OCI-LY7 (cell line): ENCODE measurements around the gene MTG1. TPM values are rescaled to one million over a fixed set of nuclear protein-coding genes. Genes with fewer than 3 reads are reported as not detected.

ENCODE experiments used
- BruUV-seq: library from RNA; stranded (reverse); fragments of 400-500 nt; replicated peaks from 2 replicates; lab custom pipeline; 2021; lab: Mats Ljungman, UMichigan
- CTCF ChIA-PET: fragments of 300-600 bp; sonication (Branson Sonifier 250); formaldehyde crosslinking; loops from one replicate; lab custom pipeline; 2022; ENCODE audit warnings: antibody characterized with exemption; ENCODE audit not compliant: unreplicated experiment; lab: Charles Lee
- POLR2A ChIA-PET: fragments of 300-600 bp; sonication (Branson Sonifier 250); formaldehyde crosslinking; loops from one replicate; lab custom pipeline; 2022; ENCODE audit warnings: antibody characterized with exemption; lab: Charles Lee
- DNase-seq: peaks from one replicate; pipeline ENCODE4 v3.0.0-alpha.2; 2015; ENCODE audit warnings: low spot score
- H2AFZ ChIP-seq: fragments of 200-600 bp; sonication (generic), shearing (Covaris generic); 2 replicates; pipeline ENCODE4 v1.6.1; 2014; ENCODE audit warnings: mild to moderate bottlenecking, antibody characterized with exemption, low read length, moderate library complexity
- H3K27ac ChIP-seq: fragments of 200-600 bp; sonication (generic); 2 replicates; pipeline ENCODE4 v1.5.1; 2014; ENCODE audit warnings: mixed run types, low read depth, mild to moderate bottlenecking, moderate library complexity, low read length, inconsistent platforms; ENCODE audit not compliant: poor library complexity, severe bottlenecking
- H3K36me3 ChIP-seq: fragments of 200-600 bp; sonication (generic); 2 replicates; pipeline ENCODE4 v1.6.1; 2014; ENCODE audit warnings: mild to moderate bottlenecking, antibody characterized with exemption, low read length, moderate library complexity, mixed read lengths; ENCODE audit not compliant: insufficient read depth
- H3K4me1 ChIP-seq: fragments of 200-600 bp; sonication (generic); 2 replicates; pipeline ENCODE4 v1.5.1; 2014; ENCODE audit warnings: mild to moderate bottlenecking, low read length; ENCODE audit not compliant: insufficient read depth, poor library complexity, severe bottlenecking
- H3K4me2 ChIP-seq: fragments of 200-600 bp; sonication (generic); 2 replicates; pipeline ENCODE4 v1.6.1; 2014; ENCODE audit warnings: mild to moderate bottlenecking, low read length
- H3K4me3 ChIP-seq: fragments of 200-600 bp; sonication (generic); 2 replicates; pipeline ENCODE4 v1.5.1; 2014; ENCODE audit warnings: mild to moderate bottlenecking, low read depth, low read length; ENCODE audit not compliant: poor library complexity, severe bottlenecking
- H3K79me2 ChIP-seq: fragments of 200-600 bp; sonication (generic); 2 replicates; pipeline ENCODE4 v1.6.1; 2016; ENCODE audit warnings: low read depth, mild to moderate bottlenecking, low read length, moderate library complexity, mixed read lengths; ENCODE audit not compliant: insufficient read depth
- H3K9me2 ChIP-seq: fragments of 200-600 bp; sonication (generic); 2 replicates; pipeline ENCODE4 v1.6.1; 2016; ENCODE audit warnings: mild to moderate bottlenecking, low read length, mixed read lengths; ENCODE audit not compliant: insufficient read depth
- H3K9me3 ChIP-seq: fragments of 200-600 bp; sonication (generic); 2 replicates; pipeline ENCODE4 v1.6.1; 2014; ENCODE audit warnings: mild to moderate bottlenecking, mixed run types, low read length, mixed read lengths
- H4K20me1 ChIP-seq: fragments of 200-600 bp; sonication (generic); 2 replicates; pipeline ENCODE4 v1.6.1; 2014; ENCODE audit warnings: mild to moderate bottlenecking, antibody characterized with exemption, low read length, moderate library complexity, mixed read lengths; ENCODE audit not compliant: insufficient read depth
- EZH2phosphoT487 ChIP-seq: fragments of 200-600 bp; sonication (generic); IDR thresholded peaks from 2 replicates; pipeline ENCODE4 v1.6.1; 2018; ENCODE audit warnings: low read depth, borderline replicate concordance, mild to moderate bottlenecking, mixed run types, antibody characterized with exemption, low read length, moderate library complexity, mixed read lengths
- intact Hi-C: fragments of 100-400 bp; cut with micrococcal nuclease; formaldehyde crosslinking; loops from one replicate; pipeline ENCODE4 v1.10.0; 2022; ENCODE audit not compliant: unreplicated experiment
- total RNA-seq, 2 experiments: library from RNA; depleted of rRNA in 1 of 2; stranded (reverse); fragments of >200 nt in 1 of 2; shearing (Covaris generic) in 1 of 2; gene quantifications; 2 replicates each; pipeline ENCODE4 v1.2.3, GENCODE V29; 2014 to 2022
- TF ChIP-seq, protein P1 (sequence below): fragments of 200-600 bp; sonication (generic); conservative IDR thresholded peaks from 2 replicates; pipeline ENCODE4 v1.5.1; 2014; ENCODE audit warnings: mild to moderate bottlenecking, antibody characterized with exemption, low read length, moderate library complexity, mixed read lengths

MTG1 gene
- total RNA-seq, 2 experiments from 2014 or later, result 85.6 to 101 TPM

DNA sequence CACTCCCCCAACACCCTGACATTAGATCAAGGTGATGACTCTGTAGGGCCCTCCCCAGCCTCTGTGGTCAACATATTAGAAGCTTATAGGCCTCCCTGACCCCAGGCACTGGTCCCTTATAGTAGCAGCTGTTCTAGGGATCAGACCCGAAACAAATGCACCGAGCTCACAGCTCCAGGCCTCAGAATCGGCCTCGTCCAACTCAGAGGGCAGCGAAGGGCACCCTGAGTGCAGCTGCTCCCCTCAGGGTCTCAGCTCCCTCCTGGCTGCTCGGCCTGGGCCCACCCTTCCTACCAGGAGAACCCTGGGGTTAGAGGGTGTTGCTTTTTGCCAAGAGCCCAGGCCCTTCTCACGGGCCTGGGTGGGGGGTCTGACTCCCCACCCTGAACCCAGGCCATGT is 25.8 kb upstream of the MTG1 start:
- no peak overlapping the region for H3K27ac ChIP-seq
- TF ChIP-seq, protein P1, sequence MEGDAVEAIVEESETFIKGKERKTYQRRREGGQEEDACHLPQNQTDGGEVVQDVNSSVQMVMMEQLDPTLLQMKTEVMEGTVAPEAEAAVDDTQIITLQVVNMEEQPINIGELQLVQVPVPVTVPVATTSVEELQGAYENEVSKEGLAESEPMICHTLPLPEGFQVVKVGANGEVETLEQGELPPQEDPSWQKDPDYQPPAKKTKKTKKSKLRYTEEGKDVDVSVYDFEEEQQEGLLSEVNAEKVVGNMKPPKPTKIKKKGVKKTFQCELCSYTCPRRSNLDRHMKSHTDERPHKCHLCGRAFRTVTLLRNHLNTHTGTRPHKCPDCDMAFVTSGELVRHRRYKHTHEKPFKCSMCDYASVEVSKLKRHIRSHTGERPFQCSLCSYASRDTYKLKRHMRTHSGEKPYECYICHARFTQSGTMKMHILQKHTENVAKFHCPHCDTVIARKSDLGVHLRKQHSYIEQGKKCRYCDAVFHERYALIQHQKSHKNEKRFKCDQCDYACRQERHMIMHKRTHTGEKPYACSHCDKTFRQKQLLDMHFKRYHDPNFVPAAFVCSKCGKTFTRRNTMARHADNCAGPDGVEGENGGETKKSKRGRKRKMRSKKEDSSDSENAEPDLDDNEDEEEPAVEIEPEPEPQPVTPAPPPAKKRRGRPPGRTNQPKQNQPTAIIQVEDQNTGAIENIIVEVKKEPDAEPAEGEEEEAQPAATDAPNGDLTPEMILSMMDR, result no peak
- no peak for TF ChIP-seq EZH2phosphoT487
- DNase-seq, result no peak
- ChIA-PET CTCF (no interaction called here), POLR2A (no interaction called here)
- H4K20me1 ChIP-seq, result no peaks in the 10 kb centered on the region
- no peak overlapping the region for H3K4me2 ChIP-seq
- intact Hi-C loops, result no loop called here
- no peaks in the 10 kb centered on the region for H3K79me2 ChIP-seq
- no peak overlapping the region for H2AFZ ChIP-seq
- BruUV-seq, result no TSS peak
- H3K36me3 ChIP-seq, result peaks cover 25% of the 10 kb centered on the region
- H3K4me1 ChIP-seq, result peaks cover 10% of the 10 kb centered on the region
- no peaks in the 10 kb centered on the region for H3K9me2 ChIP-seq
- H3K4me3 ChIP-seq, result no peak overlapping the region
- no peaks in the 10 kb centered on the region for H3K9me3 ChIP-seq

GRCh38 chr10:133370030-133370786 is 23.7 kb upstream of the MTG1 start:
- no peak for TF ChIP-seq EZH2phosphoT487
- TF ChIP-seq, protein P1, result no peak
- H3K27ac ChIP-seq, result no peak overlapping the region
- ChIA-PET CTCF (interaction anchor here (0.7 kb wide), 1 partner anchor 41 kb away, joined by 3 read pairs; no protein-coding TSS in a partner anchor), POLR2A (interaction anchor here (0.8 to 1.0 kb wide), 2 partner anchors 9 to 18 kb away, joined by 3 read pairs; no protein-coding TSS in a partner anchor)
- H4K20me1 ChIP-seq, result no peaks in the 10 kb centered on the region
- H3K4me2 ChIP-seq, result no peak overlapping the region
- no TSS peak for BruUV-seq
- H3K4me3 ChIP-seq, result no peak overlapping the region
- H3K4me1 ChIP-seq, result peaks cover 21% of the 10 kb centered on the region
- no peak overlapping the region for H2AFZ ChIP-seq
- no peak for DNase-seq
- no peaks in the 10 kb centered on the region for H3K9me3 ChIP-seq
- peaks cover 20% of the 10 kb centered on the region for H3K36me3 ChIP-seq
- no peaks in the 10 kb centered on the region for H3K9me2 ChIP-seq
- no peaks in the 10 kb centered on the region for H3K79me2 ChIP-seq
- intact Hi-C loops, result no loop called here

GRCh38 chr10:133372507-133372906 is 21.4 kb upstream of the MTG1 start:
- TF ChIP-seq EZH2phosphoT487, result no peak
- TF ChIP-seq, protein P1, result no peak
- BruUV-seq, result no TSS peak
- Histone ChIP-seq H3K36me3 (peaks cover 7% of the 10 kb centered on the region; the same call in 1 of the 2 replicates), H3K9me2 (no peaks in the 10 kb centered on the region), H3K4me1 (peaks cover 21% of the 10 kb centered on the region), H3K4me3 (peak overlapping the region; percentile 85), H3K4me2 (peak overlapping the region; percentile 34), H3K79me2 (no peaks in the 10 kb centered on the region), H3K9me3 (no peaks in the 10 kb centered on the region), H2AFZ (no peak overlapping the region), H3K27ac (no peak overlapping the region), H4K20me1 (no peaks in the 10 kb centered on the region)
- intact Hi-C loops, result no loop called here
- DNase-seq, result no peak
- ChIA-PET CTCF (no interaction called here), POLR2A (no interaction called here)
